ENCODE data around the gene ADGRV1. TPM values are rescaled to one million over a fixed set of nuclear protein-coding genes. Genes with fewer than 3 reads are reported as not detected.

The ADGRV1 gene
- total and polyA plus RNA-seq, 12 donors, result 0.03 to 1.4 (median 0.44) TPM; not detected in 6

GRCh38 chr5:90632791-90633190 lies 74.2 kb downstream of the ADGRV1 start:
- no peak overlapping the region for H3K4me3 ChIP-seq
- WGBS, 2 donors, result 85 to 89% methylated on average over 2 of the region's 2 CpGs
- H3K36me3 ChIP-seq, result no peaks in the 10 kb centered on the region
- DNase-seq (no peak), ATAC-seq (no peak)
- intact Hi-C loops (cut with DNase I), result no loop called here
- no peak for TF ChIP-seq CTCF (IDR thresholded peaks at IDR 0.05)
- H3K4me1 ChIP-seq, result no peaks in the 10 kb centered on the region
- H3K9me3 ChIP-seq, result no peaks in the 10 kb centered on the region
- H3K27me3 ChIP-seq, result peaks cover 0 to 5% (median 0%) of the 10 kb centered on the region in 7 donors
- no peak overlapping the region for H3K27ac ChIP-seq

GRCh38 chr5:90636948-90637347 lies 78.4 kb downstream of the ADGRV1 start:
- WGBS, 2 donors, result 49 to 51% methylated on average over 1 of the region's 1 CpG
- H3K36me3 ChIP-seq, result no peaks in the 10 kb centered on the region
- peaks cover 0 to 5% (median 0%) of the 10 kb centered on the region in 7 donors for H3K27me3 ChIP-seq
- no peaks in the 10 kb centered on the region for H3K4me1 ChIP-seq
- no peak for DNase-seq
- H3K9me3 ChIP-seq, result no peaks in the 10 kb centered on the region
- H3K4me3 ChIP-seq, result no peak overlapping the region
- intact Hi-C loops (cut with DNase I), result no loop called here
- no peak for TF ChIP-seq CTCF (IDR thresholded peaks at IDR 0.05)
- ATAC-seq, result no peak
- no peak overlapping the region for H3K27ac ChIP-seq

GRCh38 chr5:90637731-90638130 lies 79.1 kb downstream of the ADGRV1 start:
- intact Hi-C loops (cut with DNase I), result no loop called here
- no peak for TF ChIP-seq CTCF (IDR thresholded peaks at IDR 0.05)
- Histone ChIP-seq H3K4me1 (no peaks in the 10 kb centered on the region), H3K27ac (no peak overlapping the region), H3K4me3 (no peak overlapping the region), H3K9me3 (no peaks in the 10 kb centered on the region), H3K27me3 (peaks cover 0 to 4% (median 0%) of the 10 kb centered on the region in 7 donors), H3K36me3 (no peaks in the 10 kb centered on the region)
- WGBS, 2 donors, result 57 to 58% methylated on average over 3 of the region's 3 CpGs
- DNase-seq, result no peak
- ATAC-seq, result no peak

GRCh38 chr5:90638878-90639277 lies 80.3 kb downstream of the ADGRV1 start:
- intact Hi-C loops (cut with DNase I), result no loop called here
- Histone ChIP-seq H3K27ac (no peak overlapping the region), H3K27me3 (no peaks in the 10 kb centered on the region), H3K4me1 (no peaks in the 10 kb centered on the region), H3K36me3 (no peaks in the 10 kb centered on the region), H3K9me3 (no peaks in the 10 kb centered on the region), H3K4me3 (no peak overlapping the region)
- no peak for TF ChIP-seq CTCF (IDR thresholded peaks at IDR 0.05)
- ATAC-seq (no peak), DNase-seq (no peak)
- WGBS, 2 donors, result 83 to 90% methylated on average over 6 of the region's 6 CpGs

All from heart right ventricle (tissue), 16 donors.